ENCODE results near the gene MICA.
A peak's percentile ranks its signal among the peaks of the same experiment; 100 is the strongest.
"Not testable (repeated sequence)": the region's sequence is repeated elsewhere in the genome, so short reads cannot be mapped to it uniquely, and the experiment has no call there.

The MICA gene

GRCh38 chr6:31403283-31404060, at the start of gene MICA:
MICA (plus strand) TSS chr6:31403595; CDS start chr6:31403633, 38 bp downstream.
- peak; percentile 68 for DNase-seq (ENCODE audit: low spot score)

DNA sequence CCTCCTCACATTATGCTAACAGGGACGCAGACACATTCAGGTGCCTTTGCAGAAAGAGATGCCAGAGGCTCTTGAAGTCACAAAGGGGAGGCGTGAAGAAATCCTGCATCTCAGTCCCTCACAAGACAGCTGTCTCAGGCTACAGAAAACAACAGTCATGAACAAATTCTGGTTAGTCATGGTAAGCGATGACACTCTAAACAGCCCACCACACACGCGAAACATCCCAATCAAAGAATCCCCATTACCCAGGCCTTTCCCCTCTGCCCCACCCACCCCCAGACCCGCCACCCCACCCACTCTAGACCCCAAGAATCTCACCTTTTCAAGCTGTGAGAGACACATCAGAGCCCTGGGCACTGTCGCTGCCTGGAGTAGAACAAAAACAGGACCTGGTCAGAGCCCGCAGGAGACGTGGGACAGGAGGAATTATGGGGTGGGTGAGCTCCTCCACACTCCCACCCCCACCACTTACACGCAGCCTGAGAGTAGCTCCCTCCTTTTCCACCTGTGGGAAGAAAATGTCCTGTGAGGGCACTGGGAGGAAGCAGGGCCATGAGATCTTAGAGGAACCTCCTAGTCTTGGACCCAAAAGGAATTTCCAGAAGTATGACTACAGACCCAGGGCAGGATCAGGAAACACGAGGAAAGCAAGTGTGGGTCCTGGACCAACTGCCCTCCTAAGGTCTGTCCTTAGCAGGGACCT, 49.1 kb upstream of the MICA start:
- peak; percentile 29 for DNase-seq (ENCODE audit: low spot score)

- DNase-seq (ENCODE audit: low spot score), result no peak
Observed at GRCh38 chr6:31354864-31355582, 48.4 kb upstream of the MICA start.

DNA sequence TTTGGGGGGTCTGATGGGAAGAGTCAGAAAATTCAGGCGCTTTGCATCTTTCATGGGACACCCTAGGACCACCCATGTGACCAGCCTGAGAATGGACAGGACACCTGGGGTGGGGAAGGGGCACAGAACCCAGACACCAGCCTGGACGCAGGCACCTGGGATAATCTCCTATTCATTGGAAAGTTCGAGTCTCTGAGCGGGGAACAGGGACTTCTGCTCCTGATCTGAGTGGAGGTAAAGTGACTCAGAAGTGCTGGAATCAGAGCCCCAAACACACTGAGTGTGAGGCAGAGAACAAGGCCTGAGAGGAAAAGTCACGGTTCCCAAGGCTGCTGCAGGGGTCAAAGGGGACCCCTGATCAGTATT, 47.8 kb upstream of the MICA start:
- DNase-seq (ENCODE audit: low spot score), result no peak

GRCh38 chr6:31356216-31356945, 47.0 kb upstream of the MICA start:
- DNase-seq (ENCODE audit: low spot score), result peak; percentile 24

GRCh38 chr6:31356946-31357466, 46.4 kb upstream of the MICA start, which contains the start of gene HLA-B:
HLA-B (minus strand) TSS chr6:31357179; CDS start chr6:31357158, 21 bp downstream.
- DNase-seq (ENCODE audit: low spot score), result peak; percentile 77

DNA sequence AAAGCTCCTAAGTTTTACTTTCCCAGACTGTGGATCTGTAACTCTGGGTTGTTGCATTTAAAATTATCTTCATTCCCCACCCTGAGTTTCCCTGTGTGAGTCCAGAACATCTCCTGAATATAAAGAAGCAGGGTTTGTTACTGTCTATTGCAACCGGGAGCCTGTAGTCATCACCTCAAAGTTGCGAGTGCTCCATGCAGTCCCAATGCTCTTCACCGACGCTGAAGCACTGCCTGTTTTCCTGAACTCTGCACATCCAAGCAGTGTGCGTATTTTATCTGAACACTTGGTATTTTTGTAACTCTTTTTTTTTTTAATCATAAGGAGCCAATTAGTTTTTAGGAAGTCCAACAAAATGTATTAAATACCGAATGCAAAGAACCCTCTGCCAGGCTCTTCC, 45.5 kb upstream of the MICA start:
- no peak for DNase-seq (ENCODE audit: low spot score)

- DNase-seq (ENCODE audit: low spot score), result no peak
Observed at GRCh38 chr6:31358302-31358701, 45.1 kb upstream of the MICA start.

GRCh38 chr6:31359581-31359980, 43.8 kb upstream of the MICA start:
- DNase-seq (ENCODE audit: low spot score), result no peak

DNA sequence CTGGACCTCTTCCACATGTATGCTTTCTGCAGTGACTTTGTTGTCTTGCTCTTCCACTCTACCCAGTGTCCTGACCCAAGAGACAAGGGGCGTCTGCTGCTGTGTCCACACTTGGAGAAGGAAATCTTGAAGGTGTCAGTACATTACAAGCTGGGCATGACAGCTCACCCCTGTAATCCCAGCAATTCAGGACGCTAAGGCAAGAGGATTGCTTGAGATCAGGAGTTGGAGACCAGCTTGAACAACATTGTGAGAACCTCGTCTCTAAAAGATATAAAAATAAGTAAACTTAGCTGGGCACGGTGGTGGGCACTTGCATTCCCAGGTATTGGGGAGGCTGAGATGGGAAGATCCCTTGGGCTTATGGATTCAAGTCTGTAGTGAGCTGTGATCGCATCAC, 40.6 kb upstream of the MICA start:
- DNase-seq (ENCODE audit: low spot score), result no peak

GRCh38 chr6:31363811-31364210, 39.6 kb upstream of the MICA start:
- no peak for DNase-seq (ENCODE audit: low spot score)

- DNase-seq (ENCODE audit: low spot score), result no peak
Observed at GRCh38 chr6:31365864-31366263, 37.5 kb upstream of the MICA start.

- DNase-seq (ENCODE audit: low spot score), result peak; percentile 84
Observed at GRCh38 chr6:31366693-31367470, 36.5 kb upstream of the MICA start.

DNA sequence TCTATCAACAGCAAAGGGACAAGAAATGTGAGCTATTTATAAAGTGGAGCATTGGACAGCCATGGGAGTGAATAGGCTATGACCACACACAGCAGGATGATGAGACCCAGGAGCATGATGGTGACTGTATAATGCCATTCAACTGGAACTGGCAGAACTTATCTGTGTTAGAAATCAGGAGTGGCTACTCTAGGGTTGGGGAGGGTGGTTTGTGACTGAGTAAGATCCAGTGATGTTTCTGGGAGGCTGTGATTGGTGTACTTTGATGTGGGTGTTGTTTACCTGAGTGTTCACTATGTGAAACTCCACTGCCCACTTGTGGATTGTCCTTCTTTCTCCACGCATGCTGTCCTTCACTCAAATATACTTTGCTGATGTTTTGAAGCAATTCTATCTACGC, 34.9 kb upstream of the MICA start:
- DNase-seq (ENCODE audit: low spot score), result no peak

DNA sequence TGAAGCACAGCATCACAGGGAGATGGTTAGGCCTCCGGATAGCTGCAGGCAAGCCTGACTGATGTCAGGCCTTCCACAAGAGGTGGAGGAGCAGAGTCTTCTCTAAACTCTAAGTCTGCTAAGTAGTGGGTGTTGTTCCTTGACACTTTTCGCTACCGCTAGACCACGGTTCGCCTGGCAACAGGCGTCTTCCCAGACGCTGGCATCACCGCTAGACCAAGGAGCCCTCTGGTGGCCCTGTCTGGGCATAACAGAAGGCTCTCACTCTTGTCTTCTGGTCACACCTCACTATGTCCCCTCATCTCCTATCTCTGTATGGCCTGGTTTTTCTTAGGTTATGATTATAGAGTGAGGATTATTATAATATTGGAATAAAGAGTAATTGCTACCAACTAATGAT, 29.3 kb upstream of the MICA start:
- not testable (repeated sequence) for DNase-seq (ENCODE audit: low spot score)

- no peak for DNase-seq (ENCODE audit: low spot score)
Observed at GRCh38 chr6:31375699-31376098, 27.7 kb upstream of the MICA start.

- no peak for DNase-seq (ENCODE audit: low spot score)
Observed at GRCh38 chr6:31377029-31377428, 26.4 kb upstream of the MICA start.

DNA sequence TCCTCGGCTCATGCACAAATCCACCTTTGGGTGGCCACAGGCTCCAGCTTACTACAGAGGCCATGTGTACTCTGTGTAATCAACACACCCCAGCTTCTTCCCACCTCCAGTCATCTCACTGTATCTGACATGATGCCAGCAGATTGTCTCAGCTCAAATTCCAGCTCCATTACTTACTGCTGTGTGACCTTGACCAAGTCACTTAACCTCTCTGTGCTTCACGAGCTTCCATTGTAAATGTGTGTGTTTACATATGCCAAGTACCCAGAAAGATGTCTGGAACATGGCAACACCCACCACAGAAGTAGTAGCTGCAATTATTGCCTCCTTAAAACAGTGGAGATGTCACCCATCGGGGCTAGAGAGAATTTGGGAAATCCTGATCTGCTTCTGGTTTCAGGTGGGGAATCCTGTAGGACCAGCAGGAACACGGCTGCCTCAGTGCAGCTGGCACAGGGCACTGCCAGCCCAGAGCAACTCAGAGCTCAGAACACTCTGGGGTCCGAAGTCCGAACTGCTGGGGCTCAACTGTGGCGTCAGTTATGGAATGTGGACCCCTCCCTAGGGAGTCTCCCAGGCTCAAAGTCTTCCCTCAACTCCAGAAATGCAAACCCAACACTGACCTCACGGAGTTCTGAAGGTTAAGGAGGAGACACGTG, 25.2 kb upstream of the MICA start:
- no peak for DNase-seq (ENCODE audit: low spot score)

DNA sequence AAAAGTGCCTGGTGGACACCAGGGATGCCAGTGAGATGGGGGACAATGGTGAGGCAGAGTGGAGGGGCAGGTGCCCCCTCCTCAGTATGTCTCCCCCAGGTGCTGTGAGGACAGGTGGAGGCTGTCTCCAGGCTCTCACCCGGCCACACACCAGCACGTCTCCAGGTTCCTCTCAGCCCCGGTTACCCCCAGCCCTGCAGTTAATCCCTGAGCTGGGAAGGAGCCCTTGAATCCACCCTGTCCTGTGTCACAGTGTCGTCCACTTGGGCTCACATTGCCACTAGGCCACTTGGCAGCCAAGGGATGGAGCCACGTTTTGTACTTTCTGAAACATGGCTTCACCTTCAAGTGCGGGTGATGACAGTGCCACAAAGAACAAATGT, 24.7 kb upstream of the MICA start:
- no peak for DNase-seq (ENCODE audit: low spot score)

- no peak for DNase-seq (ENCODE audit: low spot score)
Observed at GRCh38 chr6:31379850-31380249, 23.5 kb upstream of the MICA start.

DNA sequence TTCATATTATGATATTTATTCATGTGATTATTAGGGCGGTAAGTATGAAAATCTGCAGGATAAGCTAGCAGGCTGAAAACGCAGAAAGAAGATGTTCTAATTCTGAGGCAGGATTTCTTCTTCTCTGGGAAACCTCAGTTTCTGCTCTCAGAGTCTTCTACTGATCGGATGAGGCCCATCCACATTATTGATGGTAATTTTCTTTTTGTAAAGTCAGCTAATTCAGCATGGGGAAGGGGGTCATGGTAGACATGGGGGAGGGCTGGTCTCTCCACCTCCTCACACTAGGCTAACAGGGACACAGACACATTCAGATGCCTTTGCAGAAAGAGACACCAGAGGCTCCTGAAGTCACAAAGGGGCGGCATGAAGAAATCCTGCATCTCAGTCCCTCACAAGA, 21.7 kb upstream of the MICA start:
- DNase-seq (ENCODE audit: low spot score), result no peak
